Panc1 (cell line): Measurements from ENCODE around the gene CYP3A5. TPM values are rescaled to one million over a fixed set of nuclear protein-coding genes. Genes with fewer than 3 reads are reported as not detected.

Experiments
- ATAC-seq: fragments of 200-7000 bp; cut with Tn5 transposase; 2 replicates; pipeline ENCODE4 v1.9.1; 2020; ENCODE audit warnings: mild to moderate bottlenecking, moderate library complexity
- BruUV-seq: library from RNA; stranded (reverse); fragments of 400-500 nt; replicated peaks from 2 replicates; lab custom pipeline; 2021; lab: Mats Ljungman, UMichigan
- CTCF ChIA-PET: fragments of 300-600 bp; sonication (Branson Sonifier 250); formaldehyde crosslinking; loops from one replicate; lab custom pipeline; 2022; ENCODE audit warnings: antibody characterized with exemption; lab: Charles Lee
- POLR2A ChIA-PET: fragments of 300-600 bp; sonication (Branson Sonifier 250); formaldehyde crosslinking; loops from one replicate; lab custom pipeline; 2022; ENCODE audit warnings: antibody characterized with exemption; lab: Charles Lee
- DNase-seq: peaks from one replicate; pipeline ENCODE4 v3.0.0-alpha.2; 2010; ENCODE audit warnings: low read depth, low spot score
- H3K27ac ChIP-seq: 2 replicates; pipeline ENCODE4 v1.5.1; 2011; ENCODE audit warnings: mild to moderate bottlenecking, low read length, inconsistent platforms
- H3K27me3 ChIP-seq: fragments of 200-500 bp; sonication (Bioruptor generic); 2 replicates; pipeline ENCODE4 v1.6.0; 2014; ENCODE audit warnings: low read length, inconsistent platforms; ENCODE audit not compliant: control insufficient read depth, insufficient read depth
- H3K36me3 ChIP-seq: fragments of 200-500 bp; sonication (Bioruptor generic); 2 replicates; pipeline ENCODE4 v1.5.1; 2014; ENCODE audit warnings: inconsistent platforms, mild to moderate bottlenecking, low read length, moderate library complexity; ENCODE audit not compliant: control insufficient read depth, insufficient read depth
- H3K4me1 ChIP-seq: 2 replicates; pipeline ENCODE4 v1.5.1; 2011; ENCODE audit warnings: inconsistent platforms, mild to moderate bottlenecking, low read length, moderate library complexity; ENCODE audit not compliant: control insufficient read depth, insufficient read depth
- H3K4me3 ChIP-seq, 2 experiments: 2 replicates each; pipeline ENCODE4 v1.5.1; 2011 to 2012; ENCODE audit warnings: low read depth in 2 of 2, low read length in 2 of 2, mild to moderate bottlenecking in 2 of 2, inconsistent platforms in 1 of 2, moderate library complexity in 1 of 2
- H3K9me3 ChIP-seq: fragments of 200-500 bp; sonication (Bioruptor generic); 2 replicates; pipeline ENCODE4 v1.5.1; 2014; ENCODE audit warnings: low read depth, mild to moderate bottlenecking, inconsistent platforms, low read length, moderate library complexity; ENCODE audit not compliant: control insufficient read depth, insufficient read depth
- POLR2AphosphoS5 ChIP-seq: IDR thresholded peaks from 2 replicates; pipeline ENCODE4 v1.6.1; 2012; ENCODE audit warnings: mild to moderate bottlenecking, low read depth, low read length, moderate library complexity
- REST ChIP-seq, 2 experiments: IDR thresholded peaks; 2 replicates each; pipeline ENCODE4 v1.6.1; 2011 to 2012; ENCODE audit warnings: low read depth in 2 of 2, control low read depth in 1 of 2, low read length in 1 of 2, mild to moderate bottlenecking in 1 of 2, moderate library complexity in 1 of 2; ENCODE audit not compliant: insufficient read depth in 1 of 2
- SIN3A ChIP-seq: IDR thresholded peaks from 2 replicates; pipeline ENCODE4 v1.6.1; 2012; ENCODE audit warnings: low read depth, mild to moderate bottlenecking, low read length, moderate library complexity, borderline replicate concordance; ENCODE audit not compliant: insufficient read depth
- TCF7L2 ChIP-seq: IDR thresholded peaks from 2 replicates; pipeline ENCODE4 v1.6.1; 2011; ENCODE audit warnings: mild to moderate bottlenecking, low read depth, low read length, inconsistent platforms
- in situ Hi-C: cut with HindIII; loops from 2 replicates; pipeline ENCODE4 v1.10.0; 2016; ENCODE audit warnings: low sequenced_read_pairs, low pct_unique_long_range_greater_than_20kb
- intact Hi-C: fragments of 100-400 bp; cut with micrococcal nuclease; formaldehyde crosslinking; loops from one replicate; pipeline ENCODE4 v1.10.0; 2022; ENCODE audit not compliant: unreplicated experiment
- total RNA-seq: library from RNA; stranded (reverse); gene quantifications from one replicate; pipeline ENCODE4 v1.2.1, GENCODE V29; 2021; ENCODE audit not compliant: unreplicated experiment
- TF ChIP-seq, protein P1 (sequence below): fragments of 450-650 bp; IDR thresholded peaks from 2 replicates; pipeline ENCODE4 v1.5.1; 2017; ENCODE audit warnings: mild to moderate bottlenecking

The CYP3A5 gene
- total RNA-seq, 1 experiment from 2014 or later: 0.31 TPM

DNA sequence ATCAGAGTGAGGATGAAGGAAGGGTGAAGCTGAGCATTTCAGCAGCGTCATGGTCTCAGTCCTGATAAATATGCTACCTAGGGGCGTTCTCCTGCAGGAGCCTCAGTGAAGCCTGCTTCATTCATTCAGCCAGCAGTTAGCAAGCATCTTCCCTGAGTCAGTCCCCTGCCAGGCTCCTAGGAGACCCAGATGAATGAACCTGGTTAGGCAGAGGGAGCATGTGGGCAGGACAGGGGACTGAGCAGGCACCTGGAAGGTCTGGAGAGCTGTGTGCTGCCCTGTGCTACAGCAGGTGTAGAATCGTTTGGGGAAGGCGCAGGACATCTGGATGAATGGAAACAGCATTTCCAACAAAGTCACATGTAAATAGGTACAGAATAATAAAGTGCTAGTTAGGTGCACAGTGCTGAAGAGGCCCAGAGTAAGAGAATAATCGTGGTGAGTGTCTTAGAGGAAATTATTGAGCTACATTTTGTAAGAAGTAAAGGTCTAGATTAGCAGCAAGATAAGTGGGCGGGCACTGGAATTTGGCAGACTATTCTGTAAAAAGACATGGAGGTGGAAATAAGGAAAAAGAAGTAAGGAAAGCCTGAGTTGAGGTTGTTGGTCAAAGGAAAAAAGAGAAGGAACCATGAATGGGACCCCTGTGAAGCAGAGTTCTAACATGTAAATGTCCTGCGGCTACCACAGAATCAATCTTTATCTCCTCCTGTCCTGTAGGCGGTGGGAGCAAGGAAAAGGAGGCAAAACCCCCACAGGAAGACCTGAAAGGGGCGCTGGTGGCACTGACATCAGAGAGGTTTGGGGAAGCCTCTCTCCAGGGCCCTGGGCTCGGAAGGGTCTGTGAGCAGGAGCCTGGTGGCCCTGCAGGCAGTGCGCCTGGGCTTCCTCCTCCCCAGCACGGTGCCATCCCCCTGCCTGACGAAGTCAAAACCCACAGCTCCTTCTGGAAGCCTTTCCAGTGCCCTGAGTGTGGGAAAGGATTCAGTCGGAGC is 51.0 kb downstream of the CYP3A5 start:
- DNase-seq (no peak), ATAC-seq (no peak)
- H3K4me1 ChIP-seq: no peaks in the 10 kb centered on the region
- H3K4me3 ChIP-seq: no peak overlapping the region
- intact Hi-C loops: no loop called here
- BruUV-seq: no TSS peak
- in situ Hi-C loops: no loop called here
- ChIA-PET POLR2A (no interaction called here), CTCF (no interaction called here)
- H3K27me3 ChIP-seq: no peaks in the 10 kb centered on the region
- no peak overlapping the region for H3K27ac ChIP-seq
- TF ChIP-seq, protein P1, sequence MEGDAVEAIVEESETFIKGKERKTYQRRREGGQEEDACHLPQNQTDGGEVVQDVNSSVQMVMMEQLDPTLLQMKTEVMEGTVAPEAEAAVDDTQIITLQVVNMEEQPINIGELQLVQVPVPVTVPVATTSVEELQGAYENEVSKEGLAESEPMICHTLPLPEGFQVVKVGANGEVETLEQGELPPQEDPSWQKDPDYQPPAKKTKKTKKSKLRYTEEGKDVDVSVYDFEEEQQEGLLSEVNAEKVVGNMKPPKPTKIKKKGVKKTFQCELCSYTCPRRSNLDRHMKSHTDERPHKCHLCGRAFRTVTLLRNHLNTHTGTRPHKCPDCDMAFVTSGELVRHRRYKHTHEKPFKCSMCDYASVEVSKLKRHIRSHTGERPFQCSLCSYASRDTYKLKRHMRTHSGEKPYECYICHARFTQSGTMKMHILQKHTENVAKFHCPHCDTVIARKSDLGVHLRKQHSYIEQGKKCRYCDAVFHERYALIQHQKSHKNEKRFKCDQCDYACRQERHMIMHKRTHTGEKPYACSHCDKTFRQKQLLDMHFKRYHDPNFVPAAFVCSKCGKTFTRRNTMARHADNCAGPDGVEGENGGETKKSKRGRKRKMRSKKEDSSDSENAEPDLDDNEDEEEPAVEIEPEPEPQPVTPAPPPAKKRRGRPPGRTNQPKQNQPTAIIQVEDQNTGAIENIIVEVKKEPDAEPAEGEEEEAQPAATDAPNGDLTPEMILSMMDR: no peak
- TF ChIP-seq SIN3A (no peak), REST (IDR thresholded peaks at IDR 0.05; ENCODE audit: insufficient read depth in 1 of 2, low read depth in 2 of 2, low read length in 1 of 2) (no peak), TCF7L2 (no peak), POLR2AphosphoS5 (no peak)
- H3K9me3 ChIP-seq: no peaks in the 10 kb centered on the region
- H3K36me3 ChIP-seq: peaks cover 17% of the 10 kb centered on the region

DNA sequence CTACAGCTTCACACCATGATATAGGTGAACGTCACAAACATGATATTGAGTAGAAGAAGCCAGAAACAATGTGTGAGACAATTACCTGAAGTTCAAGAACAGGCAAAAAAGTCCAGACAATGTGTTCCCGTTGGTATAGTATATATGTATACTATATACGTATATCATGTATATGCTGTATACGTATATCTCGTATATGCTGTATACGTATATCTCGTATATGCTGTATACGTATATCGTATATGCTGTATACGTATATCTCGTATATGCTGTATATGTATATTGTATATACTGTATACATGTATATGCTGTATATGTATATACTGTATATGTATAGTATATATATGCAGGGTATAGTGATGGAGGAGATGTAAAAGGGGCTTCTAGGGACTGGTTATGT is 52.3 kb downstream of the CYP3A5 start:
- H3K27me3 ChIP-seq: no peaks in the 10 kb centered on the region
- ATAC-seq (no peak), DNase-seq (no peak)
- no peak overlapping the region for H3K4me3 ChIP-seq
- BruUV-seq: no TSS peak
- no peaks in the 10 kb centered on the region for H3K9me3 ChIP-seq
- intact Hi-C loops: no loop called here
- H3K36me3 ChIP-seq: peaks cover 17% of the 10 kb centered on the region
- TF ChIP-seq REST (IDR thresholded peaks at IDR 0.05; ENCODE audit: insufficient read depth in 1 of 2, low read depth in 2 of 2, low read length in 1 of 2): no peak
- TF ChIP-seq, protein P1: no peak
- TF ChIP-seq SIN3A: no peak
- no peak for TF ChIP-seq TCF7L2
- TF ChIP-seq POLR2AphosphoS5: no peak
- CTCF ChIA-PET: no interaction called here
- in situ Hi-C loops: no loop called here
- no peaks in the 10 kb centered on the region for H3K4me1 ChIP-seq
- H3K27ac ChIP-seq: no peak overlapping the region
- POLR2A ChIA-PET: no interaction called here
